ENCODE data around the gene MRGPRG.
"Not testable (repeated sequence)": the region's sequence is repeated elsewhere in the genome, so short reads cannot be mapped to it uniquely, and the experiment has no call there.

Gene MRGPRG, protein sequence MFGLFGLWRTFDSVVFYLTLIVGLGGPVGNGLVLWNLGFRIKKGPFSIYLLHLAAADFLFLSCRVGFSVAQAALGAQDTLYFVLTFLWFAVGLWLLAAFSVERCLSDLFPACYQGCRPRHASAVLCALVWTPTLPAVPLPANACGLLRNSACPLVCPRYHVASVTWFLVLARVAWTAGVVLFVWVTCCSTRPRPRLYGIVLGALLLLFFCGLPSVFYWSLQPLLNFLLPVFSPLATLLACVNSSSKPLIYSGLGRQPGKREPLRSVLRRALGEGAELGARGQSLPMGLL

DNA sequence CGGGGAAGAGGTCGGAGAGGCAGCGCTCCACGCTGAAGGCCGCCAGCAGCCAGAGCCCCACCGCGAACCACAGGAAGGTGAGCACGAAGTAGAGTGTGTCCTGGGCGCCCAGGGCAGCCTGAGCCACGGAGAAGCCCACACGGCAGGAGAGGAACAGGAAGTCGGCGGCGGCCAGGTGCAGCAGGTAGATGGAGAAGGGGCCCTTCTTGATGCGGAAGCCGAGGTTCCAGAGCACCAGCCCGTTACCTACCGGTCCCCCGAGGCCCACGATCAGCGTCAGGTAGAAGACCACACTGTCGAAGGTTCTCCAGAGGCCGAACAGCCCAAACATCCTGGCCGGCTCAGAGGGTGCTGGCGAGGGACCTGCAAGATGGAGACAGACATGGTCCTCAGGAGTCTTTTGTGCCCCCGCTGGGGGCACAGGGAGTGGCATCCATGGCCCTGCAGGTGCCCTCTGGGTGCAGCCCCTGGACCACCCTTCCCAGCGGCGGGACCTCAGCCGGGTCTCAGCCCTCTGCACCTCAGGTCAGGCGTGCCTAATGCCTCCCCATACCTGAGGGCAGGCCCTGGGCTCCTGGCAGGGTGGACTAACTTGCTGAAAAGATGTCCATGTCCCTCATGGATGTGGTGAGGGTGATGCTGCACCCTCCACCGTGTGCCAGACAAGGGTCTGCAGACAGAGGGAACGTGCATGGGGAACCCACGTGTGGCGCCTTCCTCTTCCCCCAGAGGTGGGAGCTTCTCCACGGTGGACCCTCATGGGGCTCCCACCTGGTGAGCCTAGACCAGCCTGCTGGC is at the start of gene MRGPRG:
Gene MRGPRG (minus strand): TSS at position 331 of the 798 bp plus-strand sequence. CDS start 0 bp downstream, at position 331.
- DNase-seq (ENCODE audit: insufficient read length, low spot score) (no peak), FAIRE-seq (no peak)

DNA sequence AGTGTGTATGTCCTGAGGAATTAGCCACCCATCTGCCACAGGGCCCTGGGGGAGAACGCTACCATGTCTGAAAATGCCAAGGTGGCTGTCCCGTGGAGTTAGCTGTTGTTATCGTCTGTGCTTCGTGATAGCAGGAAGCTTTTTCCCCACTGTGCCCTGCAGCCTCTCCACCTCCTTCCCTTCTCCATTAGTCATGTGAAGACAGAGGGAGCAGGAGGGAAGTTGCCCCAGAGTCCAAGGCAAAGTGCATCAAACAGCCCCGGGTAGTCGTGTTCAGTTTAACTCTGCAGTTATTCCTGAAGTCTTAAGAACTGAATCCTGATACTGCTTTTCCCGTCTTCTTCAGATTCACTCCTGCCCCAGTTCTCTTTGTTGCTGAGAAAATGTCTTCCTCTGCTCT is 43.9 kb upstream of the MRGPRG start:
- not testable (repeated sequence) for DNase-seq (ENCODE audit: insufficient read length, low spot score); FAIRE-seq

More for the DNA sequence above, at the start of gene MRGPRG:
- TF ChIP-seq, protein P1, sequence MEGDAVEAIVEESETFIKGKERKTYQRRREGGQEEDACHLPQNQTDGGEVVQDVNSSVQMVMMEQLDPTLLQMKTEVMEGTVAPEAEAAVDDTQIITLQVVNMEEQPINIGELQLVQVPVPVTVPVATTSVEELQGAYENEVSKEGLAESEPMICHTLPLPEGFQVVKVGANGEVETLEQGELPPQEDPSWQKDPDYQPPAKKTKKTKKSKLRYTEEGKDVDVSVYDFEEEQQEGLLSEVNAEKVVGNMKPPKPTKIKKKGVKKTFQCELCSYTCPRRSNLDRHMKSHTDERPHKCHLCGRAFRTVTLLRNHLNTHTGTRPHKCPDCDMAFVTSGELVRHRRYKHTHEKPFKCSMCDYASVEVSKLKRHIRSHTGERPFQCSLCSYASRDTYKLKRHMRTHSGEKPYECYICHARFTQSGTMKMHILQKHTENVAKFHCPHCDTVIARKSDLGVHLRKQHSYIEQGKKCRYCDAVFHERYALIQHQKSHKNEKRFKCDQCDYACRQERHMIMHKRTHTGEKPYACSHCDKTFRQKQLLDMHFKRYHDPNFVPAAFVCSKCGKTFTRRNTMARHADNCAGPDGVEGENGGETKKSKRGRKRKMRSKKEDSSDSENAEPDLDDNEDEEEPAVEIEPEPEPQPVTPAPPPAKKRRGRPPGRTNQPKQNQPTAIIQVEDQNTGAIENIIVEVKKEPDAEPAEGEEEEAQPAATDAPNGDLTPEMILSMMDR (IDR thresholded peaks at IDR 0.05; ENCODE audit: insufficient read depth, missing control alignments): no peak

DNA sequence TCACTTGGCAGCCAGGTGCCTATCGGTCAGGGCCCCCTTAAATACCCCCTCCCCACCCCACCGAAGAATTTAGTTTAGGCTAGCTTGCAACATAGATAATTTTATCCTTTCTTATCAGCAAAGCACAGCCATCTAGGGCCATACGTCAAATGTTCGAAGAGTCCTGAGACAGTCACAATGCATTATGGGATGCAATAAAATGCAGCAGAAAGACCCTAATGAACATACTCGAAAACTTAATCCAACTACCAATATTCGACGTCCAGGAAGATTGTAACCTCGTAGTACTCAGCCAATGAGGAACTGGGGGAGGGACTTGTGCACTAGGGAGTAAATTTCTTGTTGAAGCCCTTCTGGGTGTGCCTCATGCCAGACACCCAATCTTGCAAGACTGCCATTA is 43.2 kb upstream of the MRGPRG start:
- DNase-seq (ENCODE audit: insufficient read length, low spot score); FAIRE-seq: not testable (repeated sequence)

- not testable (repeated sequence) for FAIRE-seq; DNase-seq (ENCODE audit: insufficient read length, low spot score)
Measured at GRCh38 chr11:3257509-3257908, 38.9 kb upstream of the MRGPRG start.

- FAIRE-seq; DNase-seq (ENCODE audit: insufficient read length, low spot score): not testable (repeated sequence)
Measured at GRCh38 chr11:3255241-3255640, 36.6 kb upstream of the MRGPRG start.

DNA sequence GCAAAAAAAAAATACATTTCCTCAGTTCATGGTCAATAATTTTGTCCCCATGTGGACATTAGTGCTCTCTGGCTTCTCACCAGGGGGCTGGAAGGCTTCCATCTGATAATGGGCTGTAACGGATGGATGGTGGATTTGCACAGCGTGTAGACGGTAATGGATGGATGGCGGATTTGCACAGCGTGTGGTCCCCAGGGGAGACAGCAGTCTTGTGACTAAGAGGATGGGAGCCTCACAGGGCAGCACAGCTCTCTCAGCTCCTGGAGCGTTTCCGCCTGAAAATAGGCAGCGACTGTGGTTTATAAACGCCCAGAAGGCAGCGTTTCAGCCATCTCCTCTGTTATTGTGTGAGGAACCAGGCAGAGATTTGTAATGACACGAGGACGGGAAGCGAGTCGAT is 36.2 kb upstream of the MRGPRG start:
- not testable (repeated sequence) for FAIRE-seq; DNase-seq (ENCODE audit: insufficient read length, low spot score)

- DNase-seq (ENCODE audit: insufficient read length, low spot score): no peak
- TF ChIP-seq, protein P1 (IDR thresholded peaks at IDR 0.05; ENCODE audit: insufficient read depth, missing control alignments): no peak
- no peak for FAIRE-seq
Measured at GRCh38 chr11:3245071-3245470, 26.5 kb upstream of the MRGPRG start.

DNA sequence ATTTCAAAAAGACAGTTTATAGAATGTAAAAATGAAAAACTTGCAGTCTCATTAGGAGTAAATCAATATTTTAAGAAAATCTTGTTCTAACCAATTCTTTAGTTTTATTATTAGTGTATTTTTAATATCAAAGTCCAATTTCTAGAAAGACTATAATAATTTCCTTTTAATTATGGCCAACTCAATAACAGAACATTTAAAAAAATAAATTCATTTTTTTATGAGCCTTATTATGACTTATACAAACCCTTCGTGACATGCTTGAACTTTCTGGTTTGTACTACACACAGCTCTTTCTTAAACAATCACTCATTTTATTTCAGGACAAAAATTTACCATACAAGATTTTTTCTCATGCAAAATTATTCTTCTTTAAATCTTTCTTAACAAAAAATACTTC is 25.3 kb upstream of the MRGPRG start:
- FAIRE-seq: no peak
- no peak for DNase-seq (ENCODE audit: insufficient read length, low spot score)
- TF ChIP-seq, protein P1 (IDR thresholded peaks at IDR 0.05; ENCODE audit: insufficient read depth, missing control alignments): no peak

- DNase-seq (ENCODE audit: insufficient read length, low spot score) (no peak), FAIRE-seq (no peak)
- TF ChIP-seq, protein P1 (IDR thresholded peaks at IDR 0.05; ENCODE audit: insufficient read depth, missing control alignments): no peak
Measured at GRCh38 chr11:3237119-3237518, 18.5 kb upstream of the MRGPRG start.

DNA sequence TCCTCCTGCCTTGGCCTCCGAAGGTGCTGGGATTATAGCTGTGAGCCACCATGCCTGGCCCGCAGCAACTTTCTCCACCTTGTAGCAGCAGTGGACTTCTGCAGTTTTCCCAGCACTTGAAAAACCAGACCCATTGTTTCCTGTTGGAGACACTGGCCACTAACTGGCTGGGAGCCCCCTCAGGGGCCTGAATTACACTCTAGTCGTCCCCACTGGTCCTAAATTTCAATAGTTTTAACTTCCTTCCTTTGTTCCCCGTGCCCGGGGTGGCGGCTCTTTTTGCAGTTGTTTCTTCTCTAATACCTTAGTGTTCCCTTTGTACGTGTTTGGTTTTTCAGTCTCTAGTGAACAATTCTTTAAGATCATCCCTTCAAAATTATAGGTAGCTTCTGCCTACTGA is 16.2 kb upstream of the MRGPRG start:
- FAIRE-seq: no peak
- TF ChIP-seq, protein P1 (IDR thresholded peaks at IDR 0.05; ENCODE audit: insufficient read depth, missing control alignments): no peak

More for the DNA sequence above, 16.2 kb upstream of the MRGPRG start:
- no peak for DNase-seq (ENCODE audit: insufficient read length, low spot score)

All from D721Med (cell line).